Measurements from ENCODE around the gene TMEM247.

DNA sequence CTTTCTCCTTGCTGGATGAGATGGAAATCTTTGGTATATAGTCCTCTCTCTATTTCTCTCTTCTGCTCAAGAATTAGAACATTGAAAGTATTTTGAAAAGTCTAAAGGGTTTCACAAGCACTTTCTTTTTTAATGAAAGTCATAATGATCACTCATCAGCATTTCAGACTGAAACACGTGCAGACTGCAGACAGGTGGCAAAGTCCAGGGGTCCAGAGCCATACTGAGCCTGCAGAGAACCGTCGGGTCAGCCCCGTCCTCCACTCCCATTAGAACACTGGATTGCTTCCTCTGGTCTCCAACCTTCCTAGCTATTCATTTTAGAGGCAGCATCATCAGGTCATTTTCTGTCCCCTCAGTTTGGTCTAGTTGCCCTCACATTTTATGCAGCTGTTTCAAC lies 3.1 kb downstream of the TMEM247 start:
- TF ChIP-seq, protein P1, sequence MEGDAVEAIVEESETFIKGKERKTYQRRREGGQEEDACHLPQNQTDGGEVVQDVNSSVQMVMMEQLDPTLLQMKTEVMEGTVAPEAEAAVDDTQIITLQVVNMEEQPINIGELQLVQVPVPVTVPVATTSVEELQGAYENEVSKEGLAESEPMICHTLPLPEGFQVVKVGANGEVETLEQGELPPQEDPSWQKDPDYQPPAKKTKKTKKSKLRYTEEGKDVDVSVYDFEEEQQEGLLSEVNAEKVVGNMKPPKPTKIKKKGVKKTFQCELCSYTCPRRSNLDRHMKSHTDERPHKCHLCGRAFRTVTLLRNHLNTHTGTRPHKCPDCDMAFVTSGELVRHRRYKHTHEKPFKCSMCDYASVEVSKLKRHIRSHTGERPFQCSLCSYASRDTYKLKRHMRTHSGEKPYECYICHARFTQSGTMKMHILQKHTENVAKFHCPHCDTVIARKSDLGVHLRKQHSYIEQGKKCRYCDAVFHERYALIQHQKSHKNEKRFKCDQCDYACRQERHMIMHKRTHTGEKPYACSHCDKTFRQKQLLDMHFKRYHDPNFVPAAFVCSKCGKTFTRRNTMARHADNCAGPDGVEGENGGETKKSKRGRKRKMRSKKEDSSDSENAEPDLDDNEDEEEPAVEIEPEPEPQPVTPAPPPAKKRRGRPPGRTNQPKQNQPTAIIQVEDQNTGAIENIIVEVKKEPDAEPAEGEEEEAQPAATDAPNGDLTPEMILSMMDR (IDR thresholded peaks at IDR 0.05; ENCODE audit: extremely low read depth in 1 of 2, insufficient read depth in 1 of 2, low read depth in 1 of 2, low read length in 2 of 2), result no peak
- no peak for TF ChIP-seq POLR2A (IDR thresholded peaks at IDR 0.05; ENCODE audit: low read depth, low read length)
